NOMO-1 (cell line): ENCODE data around the gene RTL10.

Source experiments
- DNase-seq, 2 experiments: peaks; one replicate each; lab custom pipeline; 2025; ENCODE audit not compliant: unreplicated experiment in 2 of 2; lab: John Stamatoyannopoulos, UW

The RTL10 gene

DNA sequence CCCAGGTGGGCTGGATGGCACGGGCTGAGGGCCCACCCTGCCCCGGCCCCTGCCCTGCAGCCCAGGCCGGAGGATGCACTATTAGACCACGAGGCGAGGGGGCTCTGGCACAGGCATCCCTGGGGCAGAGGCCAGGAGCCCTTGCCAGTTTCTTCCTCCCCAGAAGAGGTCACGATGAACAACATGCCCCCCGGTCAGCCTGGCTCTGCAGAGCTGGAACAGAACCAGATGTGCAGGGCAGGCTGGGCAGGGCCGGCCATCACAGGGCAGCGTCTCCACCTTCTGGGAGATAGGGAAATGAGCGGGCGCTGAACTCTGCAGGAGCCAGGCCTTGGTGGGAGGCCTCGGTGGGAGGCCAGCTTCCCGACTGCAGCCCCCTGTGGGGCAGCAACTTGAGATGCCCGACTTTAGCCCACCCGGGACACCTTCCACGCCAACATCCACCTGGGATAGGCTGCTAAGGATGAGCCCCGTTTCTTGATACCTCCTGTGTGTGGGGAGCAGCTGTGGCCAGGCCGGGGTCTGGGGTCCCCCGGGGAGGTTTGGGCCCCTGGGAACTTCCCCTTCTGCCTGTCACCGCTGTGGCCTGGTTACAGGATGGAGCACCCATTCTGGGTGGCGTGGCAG, 21.8 kb upstream of the RTL10 start:
- no peak for DNase-seq

DNA sequence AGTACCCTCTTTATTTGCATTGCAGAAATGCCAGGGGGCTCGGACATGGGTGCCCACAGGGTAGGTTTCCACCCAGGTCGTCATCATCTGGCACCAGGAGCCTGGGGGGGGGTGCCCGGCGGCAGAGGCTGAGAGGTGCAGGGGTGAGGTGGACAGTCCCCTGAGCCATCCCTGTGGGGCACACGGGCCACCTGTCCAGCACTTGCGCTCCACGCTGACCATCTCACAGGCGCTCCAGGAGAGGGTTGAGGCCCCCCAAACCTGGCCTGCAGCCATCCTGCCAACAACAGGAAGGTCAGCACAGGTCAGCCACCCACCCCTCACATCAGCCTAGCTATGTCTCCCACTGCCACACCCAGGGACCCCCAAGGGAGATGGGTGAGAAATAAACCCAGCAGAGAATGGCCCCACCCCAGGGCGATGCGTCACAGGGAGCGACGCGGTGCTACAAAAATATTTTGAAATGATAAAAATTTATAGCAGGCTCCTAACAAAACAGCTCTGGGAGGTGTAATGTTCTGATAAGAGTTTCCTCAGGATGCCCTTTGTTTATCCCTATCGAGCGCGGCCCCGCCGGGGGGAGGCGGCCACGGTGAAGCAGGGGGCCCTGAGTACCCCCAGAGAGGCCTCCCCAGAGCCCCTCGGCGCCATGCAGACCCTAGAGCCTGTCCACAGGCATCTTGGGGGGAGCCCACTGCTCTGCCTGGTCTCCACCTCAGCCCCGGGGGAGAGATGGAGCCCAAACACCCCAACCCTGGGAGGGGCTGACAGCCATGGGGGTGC, 21.0 kb upstream of the RTL10 start:
- no peak for DNase-seq

DNA sequence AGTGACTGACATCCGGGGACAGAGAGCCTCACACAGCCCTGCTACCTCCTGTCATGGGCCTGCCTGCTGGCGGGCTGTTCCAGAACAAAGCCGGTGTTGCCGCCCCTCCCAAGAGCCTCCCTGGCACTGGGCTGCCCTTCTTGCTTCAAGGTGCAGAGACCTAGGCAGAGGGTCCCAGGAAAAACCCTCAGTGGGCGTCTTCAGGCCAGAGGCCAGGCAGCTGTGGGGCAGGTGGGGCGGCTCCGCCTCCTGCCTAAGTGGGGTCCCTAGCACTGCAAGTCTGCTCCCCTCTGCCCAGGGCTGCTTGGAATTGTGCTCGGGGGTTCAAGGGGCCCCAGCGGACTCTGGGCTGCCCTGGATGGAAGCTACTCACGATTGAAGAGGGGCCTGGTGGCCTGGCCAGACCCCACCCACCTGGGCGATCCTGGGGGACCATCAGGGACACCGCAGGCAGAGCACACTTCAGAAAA, 20.4 kb upstream of the RTL10 start:
- no peak for DNase-seq

DNA sequence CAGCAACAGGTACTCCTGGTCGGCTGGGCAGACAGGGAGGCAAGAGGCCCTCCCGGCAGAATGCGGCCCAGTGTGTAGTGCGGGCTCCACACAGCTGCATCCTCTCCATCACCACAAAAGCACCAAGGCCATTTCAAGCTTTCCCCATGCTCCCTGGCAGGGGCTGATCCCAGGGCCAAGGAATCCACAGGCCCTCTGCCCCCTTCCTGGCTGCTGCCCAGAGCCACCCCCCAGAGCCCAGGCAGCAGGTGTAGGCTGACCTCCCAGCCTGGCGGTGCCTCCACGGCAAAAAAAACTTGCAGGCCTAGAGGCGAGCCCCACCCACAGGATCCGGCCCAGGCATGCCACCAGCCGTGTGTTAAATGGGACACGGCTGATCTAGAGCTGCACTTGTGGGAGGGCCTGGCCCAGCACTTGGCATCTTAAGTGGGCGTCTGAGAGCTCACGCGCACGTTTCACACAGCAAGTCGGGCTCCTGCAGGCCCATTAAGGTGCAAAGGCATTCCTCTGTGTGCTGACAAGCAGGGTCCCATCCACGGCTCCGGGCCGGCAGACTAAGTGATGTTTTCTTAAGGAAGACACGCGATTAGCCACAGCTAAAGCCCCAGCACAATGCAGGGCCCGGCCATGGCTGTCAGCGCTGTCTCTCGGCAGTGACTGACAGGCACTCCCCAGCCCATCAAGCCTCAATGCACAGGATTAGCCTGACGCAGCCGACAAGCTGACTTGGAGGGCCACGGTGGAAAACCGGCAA, 19.8 kb upstream of the RTL10 start:
- no peak for DNase-seq

DNA sequence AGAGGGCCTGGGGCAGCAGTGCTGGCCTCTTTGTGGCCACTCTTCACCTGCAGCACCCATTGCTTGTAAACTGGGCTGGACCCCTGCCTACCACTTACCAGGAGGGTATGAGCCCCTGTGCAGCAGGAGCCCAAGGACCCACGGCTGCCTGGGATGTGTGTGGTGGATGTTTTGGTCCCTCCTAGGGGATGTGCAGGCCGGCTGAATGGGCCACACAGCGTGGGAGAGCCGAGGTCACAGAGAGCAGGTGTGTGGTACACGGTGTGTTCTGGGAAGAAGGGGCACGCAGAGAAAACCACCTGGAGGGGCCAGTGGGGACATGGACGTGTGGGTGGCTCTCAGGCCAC, 19.3 kb upstream of the RTL10 start:
- no peak for DNase-seq

DNA sequence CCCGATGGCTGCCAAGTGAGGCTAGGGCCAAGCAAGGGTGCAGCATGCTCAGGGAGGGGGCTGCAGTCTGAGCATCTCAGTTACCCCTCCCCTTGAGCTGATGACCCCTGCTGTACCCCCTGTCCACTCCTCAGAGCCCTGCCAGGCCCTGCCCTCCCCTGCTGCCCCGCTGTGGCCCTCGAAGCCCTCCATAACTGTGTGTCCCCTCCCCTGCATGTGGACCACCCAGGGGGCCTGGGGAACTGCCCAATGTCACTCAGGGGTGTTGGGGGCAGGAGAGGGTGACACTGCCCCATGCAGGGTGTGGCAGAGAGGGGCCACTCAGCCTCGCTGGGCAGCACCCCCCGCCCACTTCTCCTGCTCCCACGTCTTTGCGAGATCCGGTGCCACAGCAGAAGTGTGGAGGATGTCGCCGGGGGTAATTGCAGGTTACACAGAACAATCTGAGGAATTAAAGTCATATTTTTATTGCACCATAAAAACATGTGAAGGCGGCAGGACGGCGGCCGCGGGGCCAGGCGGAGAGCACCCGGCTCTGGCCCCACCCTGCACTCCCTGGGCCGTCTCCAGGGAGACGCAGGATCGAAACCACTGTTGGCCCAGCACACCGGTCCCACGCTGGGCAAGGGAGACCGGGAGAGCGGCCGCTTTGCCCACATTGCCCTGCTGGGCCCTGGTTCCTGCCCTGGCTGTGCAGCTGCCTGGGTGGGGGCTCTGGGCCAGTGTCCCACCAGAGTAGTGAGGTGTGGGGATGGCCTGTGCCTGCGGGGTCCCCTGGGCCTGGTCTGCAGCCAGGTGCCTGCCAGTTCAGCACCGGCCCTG, 18.7 kb upstream of the RTL10 start:
- DNase-seq = no peak

DNA sequence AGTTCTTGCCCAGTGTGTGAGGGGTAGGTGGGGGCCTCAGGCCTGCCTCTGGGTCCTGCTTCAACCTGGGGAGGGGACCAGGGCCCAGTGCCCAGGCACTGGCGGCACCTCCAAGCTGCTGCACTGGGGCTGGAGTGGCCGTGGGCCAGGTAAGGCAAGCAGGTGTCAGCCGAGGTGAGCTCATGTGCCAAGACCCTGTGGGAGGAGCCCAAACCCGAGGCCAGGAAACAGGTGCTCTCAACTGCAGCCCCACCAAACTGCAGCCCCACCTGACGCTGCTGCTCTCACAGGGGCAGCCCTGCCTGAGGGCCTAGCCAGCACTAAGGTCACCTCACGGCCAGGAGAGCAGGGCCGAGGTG, 18.1 kb upstream of the RTL10 start:
- DNase-seq = no peak

DNA sequence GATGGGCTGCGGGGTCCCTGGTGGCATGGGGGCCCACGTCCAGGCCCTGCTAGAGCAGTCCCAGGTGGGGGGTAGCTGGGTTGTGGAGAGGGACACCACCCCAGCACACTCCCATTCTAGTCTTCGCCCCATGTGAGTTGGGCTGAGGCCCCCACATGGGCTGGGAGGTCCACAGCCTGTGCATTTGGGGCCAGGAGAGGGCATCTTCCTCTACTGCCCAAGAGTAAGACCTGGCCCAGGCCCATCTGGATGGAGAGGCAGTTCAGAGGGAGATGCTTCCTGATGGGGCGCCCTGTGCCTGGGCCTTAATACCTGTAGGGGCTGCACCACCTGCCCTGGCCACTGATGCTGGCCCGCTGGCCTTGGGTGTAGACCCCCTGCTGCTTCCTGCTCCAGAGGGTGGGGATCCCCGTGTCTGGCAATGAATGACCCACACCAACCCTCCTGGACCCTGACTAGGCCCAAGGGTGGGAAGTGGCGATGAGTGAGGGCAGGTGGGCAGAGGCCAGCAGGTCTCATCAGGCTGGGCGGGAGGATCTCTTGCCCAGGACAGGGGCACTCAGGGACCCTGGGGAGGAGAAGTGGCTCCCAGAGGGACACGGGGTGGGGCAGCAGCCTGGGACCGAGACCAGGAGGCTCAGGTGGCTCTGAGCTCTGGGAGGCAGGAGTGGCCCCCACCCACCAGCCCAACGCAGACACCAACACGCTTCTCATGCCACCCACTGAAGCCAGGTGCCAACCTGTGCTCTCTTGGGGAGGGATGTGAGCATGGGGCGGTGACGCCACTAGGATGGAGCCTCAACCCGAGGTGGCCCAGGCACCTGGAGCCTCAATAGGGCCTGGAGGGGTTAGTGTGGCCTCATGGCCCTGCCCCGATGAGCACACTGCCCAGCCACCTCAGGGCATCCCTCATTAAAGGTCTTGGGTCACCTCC, 17.4 kb upstream of the RTL10 start:
- no peak for DNase-seq

DNA sequence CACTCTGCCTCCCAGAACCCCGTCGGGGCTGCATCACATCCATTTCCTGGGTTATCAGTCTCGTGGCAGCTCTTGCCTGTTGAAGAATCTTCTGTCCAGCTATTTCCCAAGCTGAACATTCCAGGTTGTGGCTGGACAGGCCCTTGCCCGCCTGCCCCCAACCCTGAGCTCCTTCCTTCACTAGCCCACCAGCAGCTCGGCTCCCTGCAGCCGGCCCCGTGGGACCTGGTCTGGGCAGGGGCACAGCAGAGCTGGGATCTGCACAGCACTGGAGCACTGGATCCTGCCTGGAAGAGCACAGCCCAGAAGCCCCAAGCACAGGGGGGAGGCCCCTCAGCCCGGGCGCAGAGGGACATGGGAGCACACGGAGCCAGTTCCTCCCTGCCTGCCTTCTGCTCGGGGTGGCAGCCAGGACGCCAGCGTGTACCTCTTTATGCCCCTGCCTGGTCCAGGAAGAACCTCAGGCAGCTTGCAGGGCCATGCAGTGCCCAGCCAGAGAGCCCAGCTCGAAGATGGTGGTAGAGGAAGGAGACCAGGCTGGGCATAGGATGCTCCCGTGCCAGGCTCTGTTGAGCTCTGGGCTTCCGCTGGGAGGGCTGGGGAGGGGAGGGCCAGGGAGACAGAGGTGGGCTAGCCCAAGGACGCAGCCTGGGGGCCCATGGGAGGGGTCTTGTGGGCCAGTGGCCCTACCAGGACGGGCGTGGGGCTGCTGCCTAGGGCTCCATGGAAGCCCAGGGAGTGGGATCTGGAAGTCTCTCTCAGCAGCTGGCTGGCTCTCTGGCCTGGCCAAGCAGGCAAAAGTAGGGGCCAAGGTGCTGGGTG, 16.6 kb upstream of the RTL10 start:
- no peak for DNase-seq

DNA sequence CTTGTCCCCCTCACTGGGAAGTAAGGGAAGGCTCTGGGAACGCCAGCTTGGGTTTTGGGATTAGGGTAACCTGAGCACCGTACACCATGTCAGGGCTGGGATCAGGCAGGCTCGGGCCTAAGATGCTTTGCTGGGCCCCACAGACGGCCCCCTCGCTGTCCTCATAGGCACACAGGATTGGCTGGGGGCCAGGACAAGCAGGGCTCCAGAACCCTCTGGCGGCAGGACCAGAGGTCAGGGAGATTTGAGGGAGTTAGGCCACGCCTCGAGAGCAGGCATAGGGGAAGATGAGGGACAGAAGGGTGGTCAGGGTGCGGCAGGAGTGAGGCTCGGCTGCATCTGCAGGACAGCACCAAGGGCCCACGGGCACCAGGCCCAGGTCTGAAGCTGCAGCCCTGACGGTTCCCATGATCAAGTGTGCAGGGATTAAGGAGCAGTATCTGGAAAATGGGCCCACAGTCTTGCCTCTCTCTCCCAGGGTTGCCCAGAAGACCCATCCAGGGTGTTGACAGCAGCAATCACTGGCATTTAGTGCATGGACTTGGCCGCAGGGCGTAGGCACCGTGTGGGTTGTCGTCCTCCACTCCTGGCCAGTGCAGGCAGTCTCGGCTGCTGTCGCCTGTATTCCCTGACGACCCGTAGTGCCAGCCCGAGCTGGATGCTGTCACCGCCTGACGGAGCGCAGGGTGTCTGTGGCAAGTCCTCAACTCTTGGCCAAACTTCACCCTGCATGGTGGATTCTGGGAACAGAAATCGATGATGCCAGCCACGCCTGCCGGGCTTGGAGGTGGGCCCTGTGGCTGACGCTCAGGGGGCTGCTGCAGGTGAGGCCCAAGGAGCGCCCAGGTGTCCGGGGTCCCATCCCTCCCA, 15.7 kb upstream of the RTL10 start:
- no peak for DNase-seq

DNA sequence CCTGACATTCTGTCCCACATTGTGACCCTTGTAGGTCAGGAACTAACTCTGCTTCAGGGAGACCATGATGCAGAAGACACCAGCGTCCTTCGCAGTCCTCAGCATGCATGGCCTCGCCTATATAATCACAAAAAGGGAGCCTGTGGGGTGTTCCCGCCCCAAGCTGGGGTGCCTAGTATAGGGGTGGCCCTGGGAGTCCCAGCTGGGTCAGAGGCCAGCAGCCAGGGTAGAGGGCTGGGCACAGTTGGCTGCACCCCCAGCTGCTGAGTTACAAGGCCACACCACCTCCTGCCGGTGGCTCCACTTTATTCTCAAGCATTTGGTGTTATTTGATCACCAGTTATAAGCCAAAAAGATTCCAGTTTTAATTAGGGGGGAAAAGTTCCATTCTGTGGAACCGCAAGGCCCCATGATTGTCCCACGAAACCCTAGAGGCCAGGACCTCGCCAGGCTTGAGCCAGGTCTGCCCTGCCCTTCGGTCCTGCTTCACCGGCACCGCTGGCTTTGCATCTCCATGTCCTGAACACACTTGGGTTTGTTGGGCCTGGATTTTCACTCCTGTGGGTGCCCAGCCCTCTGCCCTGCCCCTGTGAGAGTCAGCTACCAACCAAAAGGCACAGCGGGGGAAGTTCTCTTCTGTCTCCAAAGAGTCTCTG, 15.0 kb upstream of the RTL10 start:
- DNase-seq = no peak

DNA sequence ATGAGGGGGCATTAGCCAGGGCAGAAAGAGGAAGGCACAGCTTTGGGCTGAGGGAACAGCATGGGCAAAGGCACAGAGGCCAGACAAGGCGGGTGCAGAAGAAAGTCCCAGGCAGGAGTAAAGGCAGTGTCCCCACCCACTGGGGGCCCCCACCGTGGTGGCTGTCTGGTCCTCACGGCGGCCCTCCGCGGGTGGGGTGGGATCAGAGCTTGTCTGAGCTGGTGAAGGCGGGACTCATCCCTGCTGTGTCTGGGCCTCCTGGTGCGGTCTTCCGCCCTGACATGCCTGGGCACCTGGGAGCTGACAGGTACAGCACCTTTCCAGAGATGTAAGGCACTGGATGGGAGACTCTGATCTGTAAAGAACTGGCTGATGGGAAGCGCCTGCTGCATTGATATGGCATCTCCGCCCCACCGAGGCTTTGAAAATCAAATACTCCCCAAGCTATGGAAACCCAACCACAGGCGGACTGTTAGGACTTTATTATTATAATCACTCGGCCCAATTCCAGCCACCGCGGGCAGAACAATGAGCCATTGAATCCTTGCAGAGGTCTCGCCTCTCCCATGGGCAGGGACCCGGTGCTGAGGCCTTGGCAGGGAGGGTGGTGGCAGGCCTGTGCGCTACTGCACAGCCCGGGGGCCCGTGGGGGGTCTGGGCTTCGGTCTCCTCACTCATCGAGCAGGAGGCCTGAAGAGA, 14.2 kb upstream of the RTL10 start:
- DNase-seq = no peak

DNA sequence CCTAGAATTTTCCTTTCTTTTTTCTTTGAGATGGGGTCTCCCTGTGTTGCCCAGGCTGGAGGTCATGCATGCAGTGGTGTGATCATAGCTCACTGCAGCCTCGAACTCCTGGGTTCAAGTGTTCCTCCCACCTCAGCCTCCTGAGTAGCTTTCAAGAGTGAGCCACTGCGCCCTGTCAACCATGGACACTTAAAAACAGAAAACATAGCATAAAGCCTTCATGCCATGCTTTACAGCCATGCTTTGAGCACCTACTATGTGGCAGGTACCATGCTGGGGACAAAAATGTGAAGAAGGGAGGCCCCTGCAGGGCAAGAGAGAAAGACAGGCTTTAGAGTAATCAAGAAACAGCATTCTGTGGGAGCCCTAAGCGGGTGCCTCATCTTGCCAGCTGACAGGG, 13.7 kb upstream of the RTL10 start:
- DNase-seq = no peak

DNA sequence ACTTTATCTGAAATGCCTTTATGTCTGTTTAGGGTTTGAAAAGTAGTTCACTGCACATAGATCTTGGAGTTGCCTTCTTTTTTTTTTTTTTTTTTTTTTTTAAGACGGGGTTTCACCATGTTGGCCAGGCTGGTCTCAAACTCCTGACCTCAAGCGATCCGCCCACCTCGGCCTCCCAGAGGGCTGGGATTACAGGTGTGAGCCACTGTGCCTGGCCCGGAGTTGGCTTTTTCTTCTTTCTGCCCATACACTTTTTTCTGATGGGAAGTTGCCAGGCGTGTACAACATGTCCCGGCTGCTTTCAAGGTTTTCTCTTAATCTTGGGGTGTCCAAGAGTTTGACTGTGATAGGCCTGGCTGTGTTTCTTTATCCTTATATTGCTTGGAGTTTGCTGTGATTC, 12.9 kb upstream of the RTL10 start:
- DNase-seq = no peak

DNA sequence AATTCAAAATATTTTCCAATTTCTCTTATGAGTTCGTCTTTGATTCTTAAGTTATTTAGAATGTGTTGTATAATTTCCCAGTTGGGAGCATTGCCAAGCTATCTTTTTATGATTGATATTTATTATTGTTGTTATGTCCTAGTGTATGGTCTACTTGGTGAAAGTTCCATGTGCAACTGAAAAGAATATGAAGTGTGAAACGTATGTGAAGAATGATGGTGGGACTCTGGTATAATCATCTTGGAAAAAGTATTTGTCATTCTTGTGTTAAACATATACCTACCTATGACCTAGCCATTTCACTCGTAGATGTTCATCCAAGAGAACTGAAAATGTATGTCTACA, 12.0 kb upstream of the RTL10 start:
- DNase-seq = no peak

DNA sequence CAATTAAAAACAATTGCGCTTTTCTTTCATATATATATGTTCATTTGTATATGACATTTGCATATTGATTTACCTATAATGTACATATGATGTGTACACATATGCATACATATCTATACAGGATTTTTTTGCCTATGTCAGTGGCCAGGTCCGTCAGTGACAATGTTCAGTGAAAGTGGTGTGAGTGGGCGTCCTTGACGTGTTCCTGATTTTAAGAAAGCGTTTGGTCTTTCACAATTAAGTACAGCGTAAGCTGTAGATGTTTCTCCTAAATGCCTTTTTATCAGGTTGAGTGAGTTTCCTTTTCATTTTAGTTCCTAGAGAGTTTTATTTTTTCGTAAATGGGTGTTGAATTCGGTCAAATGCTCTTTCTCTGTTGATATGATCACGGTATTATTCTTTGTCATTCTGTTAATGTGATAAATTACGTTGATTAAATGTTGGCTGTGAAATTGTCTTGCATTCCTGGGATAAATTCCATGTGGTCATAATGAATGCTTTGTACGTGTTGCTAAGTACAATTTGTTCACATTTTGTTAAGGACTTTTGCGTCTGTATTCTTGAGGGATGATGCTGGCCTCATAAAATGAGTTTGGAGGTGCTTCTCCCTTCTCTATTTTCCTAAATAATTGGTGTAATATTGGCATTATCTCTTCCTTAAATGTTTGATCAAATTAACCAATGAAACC, 10.6 kb upstream of the RTL10 start:
- DNase-seq = no peak
